NK-92 (cell line): ENCODE results near the gene PSMD12.
"Not testable (repeated sequence)": the region's sequence is repeated elsewhere in the genome, so short reads cannot be mapped to it uniquely, and the experiment has no call there.

ENCODE experiments used
- DNase-seq: peaks from one replicate; lab custom pipeline; 2025; ENCODE audit not compliant: unreplicated experiment; lab: John Stamatoyannopoulos, UW

Gene PSMD12

DNA sequence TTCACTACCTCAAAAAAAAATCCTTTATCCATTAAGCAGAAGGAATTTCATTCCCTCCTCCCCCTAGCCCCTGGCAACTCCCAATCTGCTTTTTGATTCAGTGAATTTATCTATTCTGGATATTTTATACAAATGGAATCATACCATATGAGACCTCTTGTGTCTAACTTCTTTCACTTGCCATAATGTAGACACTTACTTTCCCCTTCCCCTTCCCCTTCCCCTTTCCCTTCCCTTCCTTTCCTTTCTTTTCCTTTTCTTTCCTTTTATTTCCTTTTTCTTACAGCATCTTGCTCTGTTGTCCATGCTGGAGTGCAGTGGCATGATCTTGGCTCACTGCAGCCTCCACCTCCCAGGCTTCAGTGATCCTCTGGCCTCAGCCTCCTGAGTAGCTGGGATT, 50.5 kb downstream of the PSMD12 start:
- DNase-seq, result no peak

DNA sequence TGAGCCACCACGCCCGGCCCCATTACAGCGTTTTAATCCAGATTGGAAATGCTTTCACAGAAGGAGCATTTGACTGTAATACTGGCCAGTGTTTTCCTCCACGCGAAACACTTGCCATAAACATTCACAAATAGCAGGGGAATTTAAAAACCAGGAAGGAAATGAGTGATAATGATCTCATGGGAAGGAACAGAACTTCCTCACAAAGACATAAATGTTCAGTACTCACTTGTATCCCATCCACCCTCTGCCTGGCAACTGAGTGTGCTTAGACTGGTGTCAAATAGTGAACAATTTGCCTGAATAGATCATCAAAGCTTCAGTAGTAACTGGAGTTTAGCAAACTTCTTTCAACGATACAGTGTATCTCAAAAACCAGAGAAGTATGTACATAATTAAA, 54.1 kb downstream of the PSMD12 start:
- DNase-seq, result no peak

GRCh38 chr17:67311575-67311974, 54.8 kb downstream of the PSMD12 start:
- no peak for DNase-seq

DNA sequence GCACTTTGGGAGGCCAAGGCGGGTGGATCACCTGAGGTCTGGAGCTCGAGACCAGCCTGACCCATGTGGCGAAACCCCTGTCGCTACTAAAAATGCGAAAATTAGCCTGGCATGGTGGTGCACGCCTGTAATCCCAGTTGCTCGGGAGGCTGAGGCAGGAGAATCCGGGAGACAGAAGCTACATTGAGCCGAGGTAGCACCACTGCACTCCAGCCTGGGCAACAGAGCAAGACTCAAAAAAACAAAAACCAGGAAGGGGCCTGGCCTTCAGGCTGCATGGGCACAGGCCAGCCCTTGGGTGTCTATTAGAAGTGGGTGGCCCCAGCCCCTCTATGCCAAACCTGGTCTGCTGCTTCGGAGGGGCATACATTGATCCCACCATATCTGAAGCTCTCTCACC, 56.0 kb downstream of the PSMD12 start:
- no peak for DNase-seq

- not testable (repeated sequence) for DNase-seq
These were observed 60.7 kb downstream of the PSMD12 start for GRCh38 chr17:67305446-67306235.

DNA sequence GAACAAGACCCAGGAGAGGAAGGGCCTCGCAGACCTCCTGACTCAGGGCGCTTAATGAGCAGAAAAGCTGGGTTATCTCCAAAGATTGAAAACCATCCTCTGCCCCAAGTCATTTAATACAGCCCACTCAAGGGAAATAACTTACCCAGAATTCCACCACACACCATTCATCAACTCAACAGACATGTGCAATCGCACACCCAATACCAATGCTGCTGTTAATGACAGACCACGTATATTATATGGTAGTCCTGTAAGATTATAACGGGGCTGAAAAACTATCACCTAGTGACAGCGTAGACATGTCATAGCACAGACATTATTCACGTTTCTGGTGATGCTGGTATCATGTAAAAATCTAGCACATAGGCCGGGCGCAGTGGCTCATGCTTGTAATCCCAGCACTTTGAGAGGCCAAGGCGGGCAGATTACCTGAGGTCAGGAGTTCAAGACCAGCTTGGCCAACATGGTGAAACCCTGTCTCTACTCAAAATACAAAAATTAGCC, 68.9 kb downstream of the PSMD12 start:
- no peak for DNase-seq

DNA sequence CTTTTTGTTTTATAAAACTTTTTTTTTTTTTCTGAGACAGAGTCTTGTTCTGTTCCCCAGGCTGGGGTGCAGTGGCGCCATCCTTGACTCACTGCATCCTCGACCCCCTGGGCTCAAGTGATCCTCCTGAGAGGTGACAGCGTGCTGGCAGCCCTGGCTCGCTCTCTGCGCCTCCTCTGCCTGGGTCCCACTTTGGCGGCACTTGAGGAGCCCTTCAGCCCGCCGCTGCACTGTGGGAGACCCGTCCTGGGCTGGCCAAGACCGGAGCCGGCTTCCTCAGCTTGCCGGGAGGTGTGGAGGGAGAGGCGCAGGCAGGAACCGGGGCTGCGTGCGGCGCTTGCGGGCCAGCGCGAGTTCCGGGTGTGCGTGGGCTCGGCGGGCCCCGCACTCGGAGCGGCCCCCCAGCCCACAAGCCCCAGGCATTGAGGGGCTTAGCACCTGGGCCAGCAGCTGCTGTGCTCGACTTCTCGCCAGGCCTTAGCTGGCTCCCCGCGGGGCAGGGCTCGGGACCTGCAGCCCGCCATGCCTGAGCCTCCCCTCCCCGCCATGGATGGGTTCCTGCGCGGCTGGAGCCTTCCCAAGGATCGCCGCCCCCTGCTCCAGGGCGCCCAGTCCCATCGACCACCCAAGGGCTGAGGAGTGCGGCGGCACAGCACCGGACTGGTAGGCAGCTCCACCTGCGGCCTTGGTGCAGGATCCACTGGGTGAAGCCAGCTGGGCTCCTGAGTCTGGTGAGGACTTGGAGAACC, 71.8 kb downstream of the PSMD12 start:
- DNase-seq, result no peak

- DNase-seq, result no peak
These were observed 72.8 kb downstream of the PSMD12 start for GRCh38 chr17:67293251-67294203.

DNA sequence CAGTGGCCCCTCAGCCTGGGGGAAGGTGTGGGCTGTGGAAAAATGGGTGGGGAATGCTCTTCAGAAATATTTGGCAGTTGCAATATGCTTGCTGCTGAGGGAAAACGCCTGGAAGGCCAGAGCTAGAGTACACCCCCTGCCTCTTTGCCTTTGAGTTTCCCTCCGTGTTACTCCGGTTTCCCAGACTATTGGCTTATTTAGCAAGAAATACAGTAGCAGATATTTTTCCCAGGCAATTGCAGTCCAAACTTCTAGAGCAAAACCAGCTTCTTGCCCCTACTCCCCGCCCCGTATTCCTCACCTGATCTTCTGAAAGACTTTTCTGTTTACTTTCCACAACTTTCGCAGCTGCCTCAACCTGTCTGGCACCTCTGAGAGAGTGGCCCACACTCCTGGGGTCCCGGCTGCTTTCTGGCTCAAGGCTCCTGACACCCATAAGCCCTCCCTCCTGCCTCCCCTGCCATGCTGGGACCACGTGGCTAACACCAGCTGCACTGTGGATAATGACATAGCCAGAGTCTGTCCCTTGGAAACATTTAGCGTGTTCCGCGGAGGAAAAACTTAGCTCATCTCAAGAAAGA, 75.6 kb downstream of the PSMD12 start:
- DNase-seq, result no peak

GRCh38 chr17:67290244-67290643, 76.1 kb downstream of the PSMD12 start:
- no peak for DNase-seq

DNA sequence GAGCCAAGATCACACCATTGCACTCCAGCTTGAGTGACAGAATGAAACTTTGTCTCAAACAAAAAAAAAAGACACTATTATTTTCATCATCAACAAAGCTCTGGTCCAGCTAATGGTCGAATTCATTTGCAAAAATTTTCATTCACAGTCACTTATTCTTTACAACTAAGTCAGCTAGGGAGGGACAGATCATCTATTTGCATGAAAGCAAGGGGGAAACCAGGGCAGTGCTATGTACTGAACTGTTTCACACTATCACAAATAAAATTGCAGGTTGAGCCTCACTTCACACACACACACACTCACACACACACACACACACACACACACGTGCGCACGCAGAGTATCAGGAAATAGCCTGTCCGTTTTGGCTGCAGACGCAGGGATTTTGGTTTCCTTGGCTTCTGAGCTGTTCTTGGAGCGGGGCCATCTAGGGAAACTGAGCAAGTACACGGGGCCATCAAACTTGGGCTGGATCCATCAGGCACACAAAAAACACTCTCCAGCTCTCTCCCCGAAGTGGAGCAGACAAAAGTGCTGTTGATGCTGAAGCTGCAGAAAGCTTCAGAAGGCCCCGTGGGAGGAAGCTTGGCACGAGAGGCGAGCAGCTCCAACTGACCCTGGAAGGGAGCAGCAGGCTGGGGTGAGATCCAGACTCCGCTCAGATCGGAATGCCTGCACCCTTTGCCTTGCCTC, 77.0 kb downstream of the PSMD12 start:
- DNase-seq, result no peak
